ENCODE results near the gene ZNF41.

- TF ChIP-seq, protein P1, sequence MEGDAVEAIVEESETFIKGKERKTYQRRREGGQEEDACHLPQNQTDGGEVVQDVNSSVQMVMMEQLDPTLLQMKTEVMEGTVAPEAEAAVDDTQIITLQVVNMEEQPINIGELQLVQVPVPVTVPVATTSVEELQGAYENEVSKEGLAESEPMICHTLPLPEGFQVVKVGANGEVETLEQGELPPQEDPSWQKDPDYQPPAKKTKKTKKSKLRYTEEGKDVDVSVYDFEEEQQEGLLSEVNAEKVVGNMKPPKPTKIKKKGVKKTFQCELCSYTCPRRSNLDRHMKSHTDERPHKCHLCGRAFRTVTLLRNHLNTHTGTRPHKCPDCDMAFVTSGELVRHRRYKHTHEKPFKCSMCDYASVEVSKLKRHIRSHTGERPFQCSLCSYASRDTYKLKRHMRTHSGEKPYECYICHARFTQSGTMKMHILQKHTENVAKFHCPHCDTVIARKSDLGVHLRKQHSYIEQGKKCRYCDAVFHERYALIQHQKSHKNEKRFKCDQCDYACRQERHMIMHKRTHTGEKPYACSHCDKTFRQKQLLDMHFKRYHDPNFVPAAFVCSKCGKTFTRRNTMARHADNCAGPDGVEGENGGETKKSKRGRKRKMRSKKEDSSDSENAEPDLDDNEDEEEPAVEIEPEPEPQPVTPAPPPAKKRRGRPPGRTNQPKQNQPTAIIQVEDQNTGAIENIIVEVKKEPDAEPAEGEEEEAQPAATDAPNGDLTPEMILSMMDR (IDR thresholded peaks at IDR 0.05) = no peak
- TF ChIP-seq POLR2AphosphoS5 (IDR thresholded peaks at IDR 0.05) = no peak
Measured at GRCh38 chrX:47502316-47503125, 19.5 kb upstream of the ZNF41 start.
